H1 (cell line): Measurements from ENCODE around the gene PPFIA4. TPM values are rescaled to one million over a fixed set of nuclear protein-coding genes. Genes with fewer than 3 reads are reported as not detected.

ENCODE experiments used
- CTCF ChIA-PET: fragments of 300-600 bp; sonication (Branson Sonifier 250); formaldehyde crosslinking; loops from one replicate; lab custom pipeline; 2021; ENCODE audit not compliant: partially characterized antibody; lab: Charles Lee
- POLR2A ChIA-PET: fragments of 300-600 bp; sonication (Branson Sonifier 250); formaldehyde crosslinking; loops from one replicate; lab custom pipeline; 2021; ENCODE audit warnings: inconsistent platforms; ENCODE audit not compliant: partially characterized antibody; lab: Charles Lee
- DNase-seq, 2 experiments: peaks; one replicate each; pipeline versions ENCODE4 v3.0.0 to v3.0.0-alpha.2; 2010 to 2022; ENCODE audit warnings: low spot score in 2 of 2, low read depth in 1 of 2, mixed read lengths in 1 of 2
- FAIRE-seq: peaks from 2 replicates; lab custom pipeline; 2011; peaks lifted over from hg19 to GRCh38; lab: Jason Lieb, UNC
- H2AFZ ChIP-seq: 2 replicates; pipeline ENCODE4 v1.8.1; 2012; ENCODE audit warnings: low read length, inconsistent platforms
- H2AK5ac ChIP-seq: 2 replicates; pipeline ENCODE4 v1.6.1; 2013; ENCODE audit warnings: low read depth, low read length
- H2BK120ac ChIP-seq: replicated peaks from 2 replicates; pipeline ENCODE3; 2013; ENCODE audit warnings: low read depth, low read length, inconsistent platforms
- H2BK12ac ChIP-seq: 2 replicates; pipeline ENCODE4 v1.6.1; 2013; ENCODE audit warnings: low read depth, low read length
- H2BK15ac ChIP-seq: 2 replicates; pipeline ENCODE4 v1.6.1; 2013; ENCODE audit warnings: low read length
- H2BK20ac ChIP-seq: 2 replicates; pipeline ENCODE4 v1.6.1; 2013; ENCODE audit warnings: low read length
- H2BK5ac ChIP-seq: 2 replicates; pipeline ENCODE4 v1.6.1; 2013; ENCODE audit warnings: low read depth, low read length
- H3K14ac ChIP-seq: 2 replicates; pipeline ENCODE4 v1.6.1; 2013; ENCODE audit warnings: inconsistent platforms; ENCODE audit not compliant: insufficient read length
- H3K18ac ChIP-seq: 2 replicates; pipeline ENCODE4 v1.6.1; 2013; ENCODE audit warnings: low read length; ENCODE audit errors: extremely low read depth
- H3K23ac ChIP-seq: 2 replicates; pipeline ENCODE4 v1.6.1; 2013; ENCODE audit warnings: inconsistent platforms; ENCODE audit not compliant: insufficient read length
- H3K23me2 ChIP-seq: 2 replicates; pipeline ENCODE4 v1.6.1; 2013; ENCODE audit warnings: low read depth, low read length
- H3K27ac ChIP-seq: 2 replicates; pipeline ENCODE4 v1.6.1; 2011; ENCODE audit warnings: low read depth, low read length, inconsistent platforms
- H3K27me3 ChIP-seq, 4 experiments: replicated peaks in 1 of 4; 1 replicate in 1 of 4; 2 replicates in 3 of 4; pipeline versions ENCODE4 v1.6.1 to v1.8.1; 2011 to 2013; ENCODE audit warnings: low read length in 3 of 4, mild to moderate bottlenecking in 3 of 4, inconsistent platforms in 2 of 4, mixed read lengths in 2 of 4, moderate library complexity in 1 of 4; ENCODE audit not compliant: control insufficient read depth in 3 of 4, insufficient read depth in 3 of 4; ENCODE audit errors: extremely low read depth in 1 of 4
- H3K36me3 ChIP-seq, 4 experiments: 2 replicates each; pipeline versions ENCODE4 v1.6.1 to v1.8.1; 2011 to 2013; ENCODE audit warnings: mild to moderate bottlenecking in 4 of 4, low read length in 3 of 4, moderate library complexity in 2 of 4, control low read depth in 1 of 4, inconsistent platforms in 1 of 4; ENCODE audit not compliant: insufficient read depth in 4 of 4, control insufficient read depth in 2 of 4
- H3K4ac ChIP-seq: replicated peaks from 2 replicates; pipeline ENCODE3; 2013; ENCODE audit warnings: low read length, low read depth, mixed read lengths, inconsistent platforms; ENCODE audit not compliant: insufficient read length
- H3K4me1 ChIP-seq, 4 experiments: replicated peaks in 1 of 4; 1 replicate in 1 of 4; 2 replicates in 3 of 4; pipeline versions ENCODE4 v1.6.1 to v1.8.1; 2011 to 2013; ENCODE audit warnings: low read length in 3 of 4, inconsistent platforms in 2 of 4, mixed read lengths in 1 of 4; ENCODE audit not compliant: insufficient read depth in 4 of 4, control insufficient read depth in 3 of 4
- H3K4me2 ChIP-seq, 2 experiments: 2 replicates each; pipeline versions ENCODE4 v1.6.1 to v1.8.1; 2011 to 2013; ENCODE audit warnings: low read depth in 2 of 2, low read length in 2 of 2, control low read depth in 1 of 2, inconsistent platforms in 1 of 2, mild to moderate bottlenecking in 1 of 2; ENCODE audit not compliant: insufficient read depth in 1 of 2
- H3K4me3 ChIP-seq, 4 experiments: fragments of 200-600, 300-600 bp in 1 of 4; sonication (generic), shearing (Covaris generic), sonication (Bioruptor Twin) in 1 of 4; 2 replicates each; pipeline versions ENCODE4 v1.5.1 to v1.8.1; 2011 to 2016; ENCODE audit warnings: low read length in 4 of 4, low read depth in 3 of 4, control low read depth in 2 of 4, inconsistent platforms in 2 of 4, mild to moderate bottlenecking in 2 of 4, mixed read lengths in 1 of 4, moderate library complexity in 1 of 4; ENCODE audit not compliant: insufficient read depth in 2 of 4; ENCODE audit errors: extremely low read depth in 1 of 4
- H3K56ac ChIP-seq: replicated peaks from 2 replicates; pipeline ENCODE3; 2013; ENCODE audit warnings: low read depth, mild to moderate bottlenecking, mixed read lengths, low read length, inconsistent platforms; ENCODE audit not compliant: insufficient read length
- H3K79me1 ChIP-seq: 2 replicates; pipeline ENCODE4 v1.6.1; 2013; ENCODE audit warnings: low read depth, low read length, control low read depth
- H3K79me2 ChIP-seq, 2 experiments: 2 replicates each; pipeline versions ENCODE4 v1.6.1 to v1.8.1; 2012 to 2013; ENCODE audit warnings: low read length in 2 of 2, mild to moderate bottlenecking in 2 of 2, inconsistent platforms in 1 of 2; ENCODE audit not compliant: insufficient read depth in 2 of 2, control insufficient read depth in 1 of 2
- H3K9ac ChIP-seq, 4 experiments: replicated peaks in 1 of 4; 1 replicate in 1 of 4; 2 replicates in 3 of 4; pipeline versions ENCODE4 v1.6.1 to v1.8.1; 2011 to 2013; ENCODE audit warnings: low read depth in 3 of 4, low read length in 3 of 4, control low read depth in 2 of 4, mild to moderate bottlenecking in 2 of 4, moderate library complexity in 2 of 4, inconsistent platforms in 1 of 4; ENCODE audit errors: extremely low read depth in 1 of 4
- H3K9me3 ChIP-seq, 2 experiments: 2 replicates each; pipeline versions ENCODE4 v1.6.1 to v1.8.1; 2012 to 2013; ENCODE audit warnings: mild to moderate bottlenecking in 2 of 2, moderate library complexity in 2 of 2, control low read depth in 1 of 2, inconsistent platforms in 1 of 2, low read depth in 1 of 2, low read length in 1 of 2, mixed read lengths in 1 of 2; ENCODE audit not compliant: insufficient read depth in 2 of 2
- H4K20me1 ChIP-seq, 2 experiments: replicated peaks in 1 of 2; 2 replicates each; pipeline versions ENCODE3 to v1.8.1; 2011 to 2013; ENCODE audit warnings: inconsistent platforms in 2 of 2, low read length in 2 of 2, mild to moderate bottlenecking in 1 of 2; ENCODE audit not compliant: insufficient read depth in 2 of 2, control insufficient read depth in 1 of 2
- H4K5ac ChIP-seq: 2 replicates; pipeline ENCODE4 v1.6.1; 2013; ENCODE audit warnings: low read length, low read depth, mixed read lengths, inconsistent platforms; ENCODE audit not compliant: insufficient read length
- H4K8ac ChIP-seq: 2 replicates; pipeline ENCODE4 v1.8.0; 2013; ENCODE audit warnings: mild to moderate bottlenecking, moderate library complexity, low read length, inconsistent platforms; ENCODE audit not compliant: insufficient read depth; ENCODE audit errors: extremely low read depth
- H4K91ac ChIP-seq: replicated peaks from 2 replicates; pipeline ENCODE3; 2013; ENCODE audit warnings: low read length, mixed read lengths, inconsistent platforms; ENCODE audit not compliant: insufficient read length
- TAF7 ChIP-seq: optimal IDR thresholded peaks from 2 replicates; pipeline ENCODE3; 2011; ENCODE audit warnings: low read depth, mild to moderate bottlenecking, inconsistent platforms, low read length, moderate library complexity, borderline replicate concordance
- polyA plus RNA-seq, 7 experiments: library from polyadenylated mRNA; depleted of rRNA in 3 of 7; stranded (reverse) in 5 of 7; unstranded in 2 of 7; fragments of >200 nt in 5 of 7; fragments of 200-250 nt in 2 of 7; gene quantifications; 1 replicate in 5 of 7; 2 replicates in 1 of 7; 4 replicates in 1 of 7; pipeline versions ENCODE4 v1.2.1 to v1.2.3, GENCODE V29; 2011 to 2013; ENCODE audit warnings: missing spikeins in 2 of 7, mixed read lengths in 2 of 7
- total RNA-seq: library from RNA; stranded (reverse); fragmentation: NEBNext Ultra II Directional; extraction: Animal tissue kit (Norgen Biotek cat#: 25700); gene quantifications from 2 replicates; pipeline ENCODE4 v1.2.1, GENCODE V29; 2021

PPFIA4 gene
- total and polyA plus RNA-seq, 2 of the 8 experiments (the other 6 are each of a cell fraction or from before 2014, with no cell fraction given) = 9.0 to 9.9 TPM

DNA sequence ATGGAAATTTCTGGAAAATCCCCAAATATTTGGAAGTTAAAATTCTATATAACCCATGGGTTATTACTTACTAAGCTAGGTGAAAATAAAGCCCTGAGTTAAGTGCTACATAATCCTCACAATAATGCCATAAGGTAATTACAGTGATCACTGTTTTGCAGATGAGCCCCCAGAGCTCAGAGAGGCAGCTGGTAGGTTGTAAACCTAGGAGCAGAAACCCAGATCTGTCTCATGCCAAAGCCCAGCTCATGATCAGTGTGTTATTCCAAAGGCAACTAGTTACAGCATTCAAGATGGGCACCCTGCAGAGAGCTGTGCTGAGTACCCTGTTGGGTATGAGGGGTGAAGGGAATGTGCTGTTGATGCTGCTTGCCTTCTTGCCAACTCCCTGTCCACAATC is 70.3 kb downstream of the PPFIA4 start:
- no peak overlapping the region for H3K27ac ChIP-seq
- H2BK20ac ChIP-seq = no peak overlapping the region
- ChIA-PET POLR2A (interaction anchor here (0.6 kb wide), 1 partner anchor 74 kb away, joined by 3 read pairs; no protein-coding TSS in a partner anchor), CTCF (interaction anchor here (1.4 to 8.3 kb wide), 7 partner anchors 11 to 120 kb away, joined by 4 to 89 read pairs (median 14); partner anchors contain the start of genes MYBPH and MYOG)
- H3K36me3 ChIP-seq = no peaks in the 10 kb centered on the region
- H3K23me2 ChIP-seq = no peaks in the 10 kb centered on the region
- no peak overlapping the region for H3K4me3 ChIP-seq
- no peak overlapping the region for H3K56ac ChIP-seq
- no peak overlapping the region for H2BK120ac ChIP-seq
- H3K9me3 ChIP-seq = peaks cover 3 to 16% of the 10 kb centered on the region in 2 experiments; a peak in 2 of 4 replicates
- no peak overlapping the region for H4K91ac ChIP-seq
- no peak overlapping the region for H4K5ac ChIP-seq
- no peak overlapping the region for H2AK5ac ChIP-seq
- no peak overlapping the region for H3K14ac ChIP-seq
- DNase-seq (no peak), FAIRE-seq (no peak)
- no peak overlapping the region for H3K23ac ChIP-seq
- H3K4me1 ChIP-seq = no peaks in the 10 kb centered on the region
- no peaks in the 10 kb centered on the region for H3K79me2 ChIP-seq
- no peaks in the 10 kb centered on the region for H3K79me1 ChIP-seq
- no peaks in the 10 kb centered on the region for H4K20me1 ChIP-seq
- no peak overlapping the region for H2BK12ac ChIP-seq
- H2BK5ac ChIP-seq = no peak overlapping the region
- H3K27me3 ChIP-seq = peaks cover 0 to 4% (median 0%) of the 10 kb centered on the region in 4 experiments; a peak in 1 of 7 replicates
- H4K8ac ChIP-seq = no peak overlapping the region
- no peak overlapping the region for H3K4me2 ChIP-seq
- H3K9ac ChIP-seq = no peak overlapping the region
- H2AFZ ChIP-seq = no peak overlapping the region
- H2BK15ac ChIP-seq = no peak overlapping the region
- H3K18ac ChIP-seq = no peak overlapping the region
- no peak for TF ChIP-seq TAF7
- H3K4ac ChIP-seq = no peak overlapping the region
